ENCODE results near the gene FBXO48.

FBXO48 gene

DNA sequence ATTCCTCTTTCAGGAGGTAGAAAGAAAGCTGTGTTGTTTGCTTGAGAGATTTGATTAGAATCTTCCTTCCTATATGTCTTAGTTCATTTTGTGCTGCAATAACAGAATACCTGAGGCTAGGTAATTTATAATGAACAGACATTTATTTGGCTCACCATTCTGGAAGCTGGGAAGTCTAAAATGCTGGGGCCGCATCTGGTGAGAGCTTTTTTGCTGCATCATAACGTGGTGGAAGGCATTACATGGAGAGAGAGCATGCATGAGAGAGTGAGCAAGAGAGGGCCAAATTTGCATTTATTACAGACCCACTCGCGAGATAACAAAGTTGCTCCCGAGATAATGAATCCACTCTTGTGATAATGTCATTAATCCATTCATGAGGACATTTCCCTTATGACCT lies 34.7 kb upstream of the FBXO48 start:
- no peaks in the 10 kb centered on the region for H3K9me3 ChIP-seq (ENCODE audit: control insufficient read depth, insufficient read depth, low read depth, low read length)
- TF ChIP-seq, protein P1, sequence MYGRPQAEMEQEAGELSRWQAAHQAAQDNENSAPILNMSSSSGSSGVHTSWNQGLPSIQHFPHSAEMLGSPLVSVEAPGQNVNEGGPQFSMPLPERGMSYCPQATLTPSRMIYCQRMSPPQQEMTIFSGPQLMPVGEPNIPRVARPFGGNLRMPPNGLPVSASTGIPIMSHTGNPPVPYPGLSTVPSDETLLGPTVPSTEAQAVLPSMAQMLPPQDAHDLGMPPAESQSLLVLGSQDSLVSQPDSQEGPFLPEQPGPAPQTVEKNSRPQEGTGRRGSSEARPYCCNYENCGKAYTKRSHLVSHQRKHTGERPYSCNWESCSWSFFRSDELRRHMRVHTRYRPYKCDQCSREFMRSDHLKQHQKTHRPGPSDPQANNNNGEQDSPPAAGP (tag by site-specific recombination; IDR thresholded peaks at IDR 0.05), result no peak
- TF ChIP-seq ZBTB17 (tag by site-specific recombination; IDR thresholded peaks at IDR 0.05) (no peak), OVOL3 (tag by site-specific recombination; IDR thresholded peaks at IDR 0.05) (no peak), ZNF341 (tag by site-specific recombination; IDR thresholded peaks at IDR 0.05; ENCODE audit: low read depth) (no peak), ZNF473 (tag by site-specific recombination; IDR thresholded peaks at IDR 0.05) (no peak), ZFP41 (tag by site-specific recombination; IDR thresholded peaks at IDR 0.05; ENCODE audit: borderline replicate concordance) (no peak), ZNF843 (tag by site-specific recombination; IDR thresholded peaks at IDR 0.05) (no peak), ZNF394 (tag by site-specific recombination; IDR thresholded peaks at IDR 0.05; ENCODE audit: borderline replicate concordance) (no peak), EGR2 (tag by site-specific recombination; IDR thresholded peaks at IDR 0.05; ENCODE audit: low read depth) (no peak)
- TF ChIP-seq, protein P2, sequence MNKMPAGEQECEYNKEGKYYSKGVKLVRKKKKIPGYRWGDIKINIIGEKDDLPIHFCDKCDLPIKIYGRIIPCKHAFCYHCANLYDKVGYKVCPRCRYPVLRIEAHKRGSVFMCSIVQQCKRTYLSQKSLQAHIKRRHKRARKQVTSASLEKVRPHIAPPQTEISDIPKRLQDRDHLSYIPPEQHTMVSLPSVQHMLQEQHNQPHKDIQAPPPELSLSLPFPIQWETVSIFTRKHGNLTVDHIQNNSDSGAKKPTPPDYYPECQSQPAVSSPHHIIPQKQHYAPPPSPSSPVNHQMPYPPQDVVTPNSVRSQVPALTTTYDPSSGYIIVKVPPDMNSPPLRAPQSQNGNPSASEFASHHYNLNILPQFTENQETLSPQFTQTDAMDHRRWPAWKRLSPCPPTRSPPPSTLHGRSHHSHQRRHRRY (tag by site-specific recombination; IDR thresholded peaks at IDR 0.05), result no peak
- TF ChIP-seq, protein P3, sequence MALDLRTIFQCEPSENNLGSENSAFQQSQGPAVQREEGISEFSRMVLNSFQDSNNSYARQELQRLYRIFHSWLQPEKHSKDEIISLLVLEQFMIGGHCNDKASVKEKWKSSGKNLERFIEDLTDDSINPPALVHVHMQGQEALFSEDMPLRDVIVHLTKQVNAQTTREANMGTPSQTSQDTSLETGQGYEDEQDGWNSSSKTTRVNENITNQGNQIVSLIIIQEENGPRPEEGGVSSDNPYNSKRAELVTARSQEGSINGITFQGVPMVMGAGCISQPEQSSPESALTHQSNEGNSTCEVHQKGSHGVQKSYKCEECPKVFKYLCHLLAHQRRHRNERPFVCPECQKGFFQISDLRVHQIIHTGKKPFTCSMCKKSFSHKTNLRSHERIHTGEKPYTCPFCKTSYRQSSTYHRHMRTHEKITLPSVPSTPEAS (tag by site-specific recombination; IDR thresholded peaks at IDR 0.05), result no peak
- TF ChIP-seq, protein P4, sequence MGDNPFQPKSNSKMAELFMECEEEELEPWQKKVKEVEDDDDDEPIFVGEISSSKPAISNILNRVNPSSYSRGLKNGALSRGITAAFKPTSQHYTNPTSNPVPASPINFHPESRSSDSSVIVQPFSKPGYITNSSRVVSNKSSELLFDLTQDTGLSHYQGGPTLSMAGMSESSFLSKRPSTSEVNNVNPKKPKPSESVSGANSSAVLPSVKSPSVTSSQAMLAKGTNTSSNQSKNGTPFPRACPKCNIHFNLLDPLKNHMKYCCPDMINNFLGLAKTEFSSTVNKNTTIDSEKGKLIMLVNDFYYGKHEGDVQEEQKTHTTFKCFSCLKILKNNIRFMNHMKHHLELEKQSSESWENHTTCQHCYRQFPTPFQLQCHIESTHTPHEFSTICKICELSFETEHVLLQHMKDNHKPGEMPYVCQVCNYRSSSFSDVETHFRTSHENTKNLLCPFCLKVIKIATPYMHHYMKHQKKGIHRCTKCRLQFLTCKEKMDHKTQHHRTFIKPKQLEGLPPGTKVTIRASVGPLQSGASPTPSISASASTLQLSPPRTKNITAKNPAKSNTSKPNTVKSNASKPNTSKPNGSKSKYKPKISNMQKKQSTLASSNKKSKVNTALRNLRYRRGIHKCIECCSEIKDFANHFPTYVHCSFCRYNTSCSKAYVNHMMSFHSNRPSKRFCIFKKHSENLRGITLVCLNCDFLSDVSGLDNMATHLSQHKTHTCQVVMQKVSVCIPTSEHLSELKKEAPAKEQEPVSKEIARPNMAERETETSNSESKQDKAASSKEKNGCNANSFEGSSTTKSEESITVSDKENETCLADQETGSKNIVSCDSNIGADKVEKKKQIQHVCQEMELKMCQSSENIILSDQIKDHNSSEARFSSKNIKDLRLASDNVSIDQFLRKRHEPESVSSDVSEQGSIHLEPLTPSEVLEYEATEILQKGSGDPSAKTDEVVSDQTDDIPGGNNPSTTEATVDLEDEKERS (tag by site-specific recombination; IDR thresholded peaks at IDR 0.05), result no peak
- TF ChIP-seq, protein P5, sequence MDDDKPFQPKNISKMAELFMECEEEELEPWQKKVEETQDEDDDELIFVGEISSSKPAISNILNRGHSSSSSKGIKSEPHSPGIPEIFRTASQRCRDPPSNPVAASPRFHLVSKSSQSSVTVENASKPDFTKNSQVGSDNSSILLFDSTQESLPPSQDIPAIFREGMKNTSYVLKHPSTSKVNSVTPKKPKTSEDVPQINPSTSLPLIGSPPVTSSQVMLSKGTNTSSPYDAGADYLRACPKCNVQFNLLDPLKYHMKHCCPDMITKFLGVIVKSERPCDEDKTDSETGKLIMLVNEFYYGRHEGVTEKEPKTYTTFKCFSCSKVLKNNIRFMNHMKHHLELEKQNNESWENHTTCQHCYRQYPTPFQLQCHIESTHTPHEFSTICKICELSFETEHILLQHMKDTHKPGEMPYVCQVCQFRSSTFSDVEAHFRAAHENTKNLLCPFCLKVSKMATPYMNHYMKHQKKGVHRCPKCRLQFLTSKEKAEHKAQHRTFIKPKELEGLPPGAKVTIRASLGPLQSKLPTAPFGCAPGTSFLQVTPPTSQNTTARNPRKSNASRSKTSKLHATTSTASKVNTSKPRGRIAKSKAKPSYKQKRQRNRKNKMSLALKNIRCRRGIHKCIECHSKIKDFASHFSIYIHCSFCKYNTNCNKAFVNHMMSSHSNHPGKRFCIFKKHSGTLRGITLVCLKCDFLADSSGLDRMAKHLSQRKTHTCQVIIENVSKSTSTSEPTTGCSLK (tag by site-specific recombination; IDR thresholded peaks at IDR 0.05), result no peak
- TF ChIP-seq, protein P6, sequence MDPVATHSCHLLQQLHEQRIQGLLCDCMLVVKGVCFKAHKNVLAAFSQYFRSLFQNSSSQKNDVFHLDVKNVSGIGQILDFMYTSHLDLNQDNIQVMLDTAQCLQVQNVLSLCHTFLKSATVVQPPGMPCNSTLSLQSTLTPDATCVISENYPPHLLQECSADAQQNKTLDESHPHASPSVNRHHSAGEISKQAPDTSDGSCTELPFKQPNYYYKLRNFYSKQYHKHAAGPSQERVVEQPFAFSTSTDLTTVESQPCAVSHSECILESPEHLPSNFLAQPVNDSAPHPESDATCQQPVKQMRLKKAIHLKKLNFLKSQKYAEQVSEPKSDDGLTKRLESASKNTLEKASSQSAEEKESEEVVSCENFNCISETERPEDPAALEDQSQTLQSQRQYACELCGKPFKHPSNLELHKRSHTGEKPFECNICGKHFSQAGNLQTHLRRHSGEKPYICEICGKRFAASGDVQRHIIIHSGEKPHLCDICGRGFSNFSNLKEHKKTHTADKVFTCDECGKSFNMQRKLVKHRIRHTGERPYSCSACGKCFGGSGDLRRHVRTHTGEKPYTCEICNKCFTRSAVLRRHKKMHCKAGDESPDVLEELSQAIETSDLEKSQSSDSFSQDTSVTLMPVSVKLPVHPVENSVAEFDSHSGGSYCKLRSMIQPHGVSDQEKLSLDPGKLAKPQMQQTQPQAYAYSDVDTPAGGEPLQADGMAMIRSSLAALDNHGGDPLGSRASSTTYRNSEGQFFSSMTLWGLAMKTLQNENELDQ (tag by site-specific recombination; IDR thresholded peaks at IDR 0.05; ENCODE audit: low read depth), result no peak
- no peak overlapping the region for H3K4me3 ChIP-seq (ENCODE audit: low read depth, low read length)
- no peak overlapping the region for H3K27ac ChIP-seq (ENCODE audit: extremely low read depth, low read depth, low read length)
- no peaks in the 10 kb centered on the region for H3K36me3 ChIP-seq (ENCODE audit: control insufficient read depth in 2 of 2, insufficient read depth in 1 of 2, low read length in 2 of 2)
- H3K4me1 ChIP-seq (ENCODE audit: control insufficient read depth, insufficient read depth, low read length), result no peaks in the 10 kb centered on the region
- ChIA-PET CTCF (no interaction called here), POLR2A (no interaction called here)

Data from HEK293 (cell line).